ENCODE results near the gene SNX9. TPM values are rescaled to one million over a fixed set of nuclear protein-coding genes. Genes with fewer than 3 reads are reported as not detected.

SNX9 gene
- total RNA-seq, 1 experiment from 2014 or later: 16.6 TPM

DNA sequence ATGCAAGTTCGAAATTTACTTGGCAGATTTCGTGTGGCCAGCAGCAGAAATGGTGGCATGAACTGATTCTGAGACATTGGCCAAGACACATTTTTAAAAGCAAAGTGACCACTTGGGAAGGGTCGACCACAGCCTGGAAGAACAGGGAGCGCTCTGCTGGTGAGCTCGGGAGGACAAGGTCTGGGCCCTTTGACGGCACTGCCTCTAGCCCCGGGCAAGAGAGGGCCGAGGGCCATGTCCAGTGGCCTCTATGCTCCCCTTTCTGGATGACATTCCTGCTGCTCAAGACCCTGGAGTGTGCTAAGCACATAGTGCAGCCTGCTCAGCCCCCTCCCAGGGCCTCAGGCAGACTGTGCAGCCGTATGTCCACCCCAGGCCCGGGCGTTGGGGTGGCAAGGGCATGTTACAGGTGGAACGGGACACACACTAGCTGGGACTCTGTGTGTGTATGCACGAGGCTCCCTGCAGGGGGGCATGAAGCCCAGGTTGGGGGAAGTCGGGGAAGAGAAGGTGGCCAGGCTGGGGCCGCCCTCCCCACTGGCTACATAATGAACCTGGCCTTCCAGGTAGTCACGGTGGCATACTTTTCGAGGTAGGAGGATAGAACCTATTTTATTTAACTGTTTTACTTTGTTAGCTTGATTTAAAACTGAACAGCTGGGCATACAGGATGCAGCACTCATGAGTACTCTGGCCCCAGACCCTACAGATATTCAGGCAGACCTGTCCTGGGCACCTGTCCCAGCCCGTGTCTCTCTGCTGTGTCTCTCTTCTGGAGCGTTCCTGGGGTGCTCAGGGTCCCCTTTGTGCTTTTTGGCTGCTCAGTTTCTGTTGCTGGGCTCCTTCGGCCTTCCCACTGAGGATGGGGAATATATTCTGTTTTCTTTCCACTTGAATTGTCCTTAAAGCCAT, 165.0 kb downstream of the SNX9 start:
- DNase-seq: no peak
- no TSS peak for BruUV-seq (replicated peaks)
- Mint-ChIP-seq H3K36me3 (ENCODE audit: insufficient read depth, unreplicated experiment) (peaks cover 16% of the 10 kb centered on the region), H3K4me1 (ENCODE audit: low read depth, unreplicated experiment) (peaks cover 46% of the 10 kb centered on the region), H3K9me3 (ENCODE audit: low read depth, unreplicated experiment) (no peaks in the 10 kb centered on the region), H3K4me3 (ENCODE audit: low read depth, unreplicated experiment) (no peak overlapping the region), H3K27me3 (ENCODE audit: unreplicated experiment) (no peaks in the 10 kb centered on the region), H3K27ac (ENCODE audit: unreplicated experiment) (no peak overlapping the region)
- intact Hi-C loops (cut with micrococcal nuclease; ENCODE audit: unreplicated experiment): loop anchor here (2.0 kb wide), 1 partner anchor 47 kb away; no protein-coding TSS in a partner anchor
- CTCF ChIA-PET: no interaction called here
- no peak for TF ChIP-seq CTCF (IDR thresholded peaks at IDR 0.05; ENCODE audit: unreplicated experiment)

DNA sequence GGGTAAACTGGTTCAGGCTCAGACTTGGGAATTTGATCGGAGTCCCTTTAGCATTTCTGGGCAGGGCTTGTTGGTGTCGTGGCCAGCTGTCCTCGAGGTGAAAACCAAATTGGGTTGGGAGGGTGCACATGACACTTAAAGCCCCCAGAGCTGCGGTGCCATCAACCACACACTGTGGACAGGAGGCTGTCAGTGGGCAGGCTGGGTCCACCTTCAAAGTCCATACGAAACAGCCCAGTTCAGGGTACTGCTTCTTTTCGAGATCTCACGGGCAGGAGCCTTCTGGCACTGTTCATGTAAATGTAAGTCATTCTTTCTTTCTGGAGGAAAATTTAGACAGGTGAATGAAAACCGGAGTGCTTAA, 165.6 kb downstream of the SNX9 start:
- no peak overlapping the region for H3K4me3 Mint-ChIP-seq (ENCODE audit: low read depth, unreplicated experiment)
- intact Hi-C loops (cut with micrococcal nuclease; ENCODE audit: unreplicated experiment): no loop called here
- BruUV-seq (replicated peaks): no TSS peak
- no peaks in the 10 kb centered on the region for H3K27me3 Mint-ChIP-seq (ENCODE audit: unreplicated experiment)
- CTCF ChIA-PET: interaction anchor here (1.2 kb wide), 1 partner anchor 15 kb away, joined by 4 read pairs; no protein-coding TSS in a partner anchor
- no peak for DNase-seq
- H3K9me3 Mint-ChIP-seq (ENCODE audit: low read depth, unreplicated experiment): no peaks in the 10 kb centered on the region
- H3K27ac Mint-ChIP-seq (ENCODE audit: unreplicated experiment): no peak overlapping the region
- no peak for TF ChIP-seq CTCF (IDR thresholded peaks at IDR 0.05; ENCODE audit: unreplicated experiment)
- H3K4me1 Mint-ChIP-seq (ENCODE audit: low read depth, unreplicated experiment): peaks cover 44% of the 10 kb centered on the region
- H3K36me3 Mint-ChIP-seq (ENCODE audit: insufficient read depth, unreplicated experiment): peaks cover 13% of the 10 kb centered on the region

- CTCF ChIA-PET: interaction anchor here (0.6 to 1.2 kb wide), 5 partner anchors 14 to 506 kb away, joined by 3 to 4 read pairs (median 3); no protein-coding TSS in a partner anchor
- Mint-ChIP-seq H3K9me3 (ENCODE audit: low read depth, unreplicated experiment) (no peaks in the 10 kb centered on the region), H3K27me3 (ENCODE audit: unreplicated experiment) (no peaks in the 10 kb centered on the region), H3K4me3 (ENCODE audit: low read depth, unreplicated experiment) (peak overlapping the region; percentile 20), H3K27ac (ENCODE audit: unreplicated experiment) (no peak overlapping the region), H3K36me3 (ENCODE audit: insufficient read depth, unreplicated experiment) (peaks cover 17% of the 10 kb centered on the region), H3K4me1 (ENCODE audit: low read depth, unreplicated experiment) (peaks cover 52% of the 10 kb centered on the region)
- TF ChIP-seq CTCF (IDR thresholded peaks at IDR 0.05; ENCODE audit: unreplicated experiment): no peak
- BruUV-seq (replicated peaks): no TSS peak
- peak; percentile 79 for DNase-seq
- intact Hi-C loops (cut with micrococcal nuclease; ENCODE audit: unreplicated experiment): no loop called here
These were observed 166.7 kb downstream of the SNX9 start for GRCh38 chr6:157989541-157990289.

DNA sequence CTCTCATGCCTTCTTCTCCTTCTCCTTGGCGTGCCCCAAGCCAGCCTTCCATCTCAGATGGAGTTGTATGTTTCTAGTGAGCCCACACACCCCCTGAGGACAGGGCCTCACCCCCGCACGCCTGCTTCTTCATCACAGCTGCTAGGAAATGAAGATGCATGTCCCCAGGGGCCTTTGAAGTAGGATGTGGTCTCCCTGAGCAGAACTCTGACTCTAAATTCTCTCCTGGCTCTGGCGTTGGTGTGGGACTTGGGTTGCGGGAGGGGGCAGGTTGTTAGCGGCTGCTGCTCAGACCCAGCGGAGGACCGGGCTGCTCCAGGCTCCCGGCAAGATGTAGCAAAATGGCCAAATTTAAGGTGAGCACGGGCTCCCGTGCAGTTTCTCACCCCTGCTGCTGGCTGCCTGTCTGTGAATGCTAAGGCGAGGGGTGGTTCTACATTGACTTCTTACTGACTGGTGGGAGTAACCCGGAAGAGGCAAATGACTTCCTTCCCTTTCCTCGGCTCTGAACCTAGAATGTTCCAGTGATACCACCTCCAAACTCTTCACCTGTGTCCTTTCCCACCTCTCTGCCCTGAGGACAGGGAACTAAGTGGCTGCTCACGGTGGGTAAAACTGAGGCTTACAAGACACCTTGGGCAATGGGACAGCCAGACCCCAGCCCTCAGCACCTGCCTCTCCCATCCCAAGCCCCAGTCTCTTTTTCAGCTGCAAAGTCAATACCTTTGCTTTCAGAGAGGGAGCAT, 167.4 kb downstream of the SNX9 start:
- TF ChIP-seq CTCF (IDR thresholded peaks at IDR 0.05; ENCODE audit: unreplicated experiment): no peak
- Mint-ChIP-seq H3K36me3 (ENCODE audit: insufficient read depth, unreplicated experiment) (peaks cover 17% of the 10 kb centered on the region), H3K9me3 (ENCODE audit: low read depth, unreplicated experiment) (no peaks in the 10 kb centered on the region), H3K27me3 (ENCODE audit: unreplicated experiment) (no peaks in the 10 kb centered on the region), H3K4me1 (ENCODE audit: low read depth, unreplicated experiment) (peaks cover 51% of the 10 kb centered on the region), H3K4me3 (ENCODE audit: low read depth, unreplicated experiment) (peak overlapping the region; percentile 20), H3K27ac (ENCODE audit: unreplicated experiment) (no peak overlapping the region)
- intact Hi-C loops (cut with micrococcal nuclease; ENCODE audit: unreplicated experiment): no loop called here
- BruUV-seq (replicated peaks): no TSS peak
- CTCF ChIA-PET: interaction anchor here (0.5 to 1.1 kb wide), 3 partner anchors 36 to 82 kb away, joined by 3 read pairs; no protein-coding TSS in a partner anchor
- no peak for DNase-seq
